ENCODE data around the gene NDUFV2.

NDUFV2 gene

DNA sequence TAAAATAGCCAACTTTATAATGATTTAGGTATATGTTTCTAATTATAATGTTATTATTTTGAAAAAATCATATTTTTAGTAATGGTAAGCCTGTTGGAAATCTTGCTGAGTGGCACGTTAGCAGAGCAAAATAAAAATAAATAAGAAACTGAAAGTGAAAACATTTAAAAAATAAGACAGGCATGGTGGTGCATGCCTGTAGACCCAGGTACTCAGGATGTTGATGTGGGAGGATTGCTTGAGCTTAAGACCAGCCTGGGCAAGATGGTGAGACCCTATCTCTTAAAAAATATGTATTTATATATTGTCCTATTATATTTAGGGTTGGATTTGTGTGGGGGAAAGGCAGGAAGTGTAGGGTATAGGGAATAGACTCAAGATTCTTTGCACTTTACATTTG is 18.3 kb downstream of the NDUFV2 start:
- DNase-seq, result no peak

DNA sequence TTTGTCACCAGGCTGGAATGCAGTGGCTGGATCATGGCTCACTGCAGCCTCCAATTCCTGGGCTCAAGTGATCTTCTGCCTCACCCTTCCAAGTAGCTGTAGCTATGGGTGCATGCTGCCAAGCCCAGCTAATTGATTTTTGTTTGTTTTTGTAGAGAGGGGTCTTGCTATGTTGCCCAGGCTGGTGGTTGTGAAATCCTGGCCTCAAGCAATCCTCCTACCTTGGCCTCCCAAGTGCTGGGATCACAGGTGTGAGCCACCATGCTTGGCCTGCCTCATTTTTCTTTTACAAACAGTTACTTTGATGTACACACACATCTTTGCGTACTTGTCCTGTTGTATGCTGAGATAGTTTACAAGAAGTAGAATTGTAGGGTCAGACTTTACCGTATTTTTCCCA is 21.0 kb downstream of the NDUFV2 start:
- DNase-seq, result no peak

DNA sequence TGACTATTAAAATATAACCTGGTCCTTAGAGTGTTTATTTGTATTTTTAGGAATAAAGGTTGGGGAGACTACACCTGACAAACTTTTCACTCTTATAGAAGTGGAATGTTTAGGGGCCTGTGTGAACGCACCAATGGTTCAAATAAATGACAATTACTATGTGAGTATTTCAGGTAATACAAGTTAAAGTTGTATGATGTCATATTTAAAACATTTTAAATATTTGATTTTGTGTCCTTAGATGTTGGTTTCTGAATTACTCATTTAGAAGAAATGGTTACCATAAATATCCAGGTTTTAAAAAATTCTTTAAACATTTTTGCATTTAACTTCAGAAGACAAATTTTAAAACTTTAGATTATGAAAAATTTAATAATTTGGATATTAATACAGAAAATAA is 22.3 kb downstream of the NDUFV2 start:
- no peak for DNase-seq

DNA sequence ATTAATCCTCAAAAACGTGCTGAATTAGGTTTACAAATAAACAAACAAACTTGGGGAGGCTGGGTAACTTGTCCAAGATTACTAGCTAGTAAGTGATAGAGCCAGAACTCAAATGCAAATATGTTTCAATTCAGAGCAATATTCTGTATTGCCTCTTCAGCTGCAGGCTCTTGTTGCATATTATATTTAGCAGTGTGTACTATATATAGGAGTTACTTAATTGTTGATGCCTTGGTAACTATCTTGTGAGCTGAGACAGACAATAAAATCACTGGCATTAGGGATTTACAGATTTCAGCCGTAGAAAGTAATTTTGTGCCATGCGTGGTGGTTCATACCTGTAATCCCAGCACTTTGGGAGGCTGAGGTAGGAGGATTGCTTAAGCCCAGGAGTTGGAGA is 23.8 kb downstream of the NDUFV2 start:
- DNase-seq, result no peak

DNA sequence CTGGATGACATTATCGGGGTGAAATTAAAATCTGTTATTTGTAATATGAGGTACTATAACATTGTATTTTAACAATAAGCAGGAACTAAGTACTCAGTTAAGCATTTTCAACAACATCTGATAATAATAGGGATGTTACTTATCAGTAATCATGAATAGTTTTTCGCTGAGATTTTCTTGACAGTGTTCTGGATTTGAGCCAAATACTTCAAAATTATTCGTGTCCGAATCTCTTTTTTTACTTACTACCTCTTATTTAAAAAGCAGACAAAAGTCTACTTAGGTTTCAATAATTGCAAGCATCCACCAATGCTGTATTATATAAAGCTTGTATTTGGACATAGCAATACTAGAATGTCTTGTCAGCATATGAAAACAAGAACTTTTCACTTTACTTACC is 27.7 kb downstream of the NDUFV2 start:
- DNase-seq, result no peak

DNA sequence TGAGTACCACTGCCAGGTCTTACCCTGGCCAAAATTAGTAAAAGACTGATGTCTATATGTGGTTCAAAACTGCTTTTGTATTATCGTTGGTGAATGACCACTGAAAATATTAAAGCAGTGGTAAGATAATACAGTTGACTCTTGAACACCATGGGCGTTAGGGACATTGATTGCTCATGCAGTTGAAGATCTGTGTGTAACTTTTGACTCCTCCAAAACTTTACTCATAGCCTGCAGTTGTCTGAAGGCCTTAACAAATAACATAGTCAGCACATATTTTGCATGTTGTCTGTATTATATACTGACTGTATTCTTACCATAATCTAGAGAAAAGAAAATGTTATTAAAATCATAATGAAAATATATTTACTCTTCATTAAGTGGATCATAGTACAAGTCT is 28.3 kb downstream of the NDUFV2 start:
- no peak for DNase-seq

DNA sequence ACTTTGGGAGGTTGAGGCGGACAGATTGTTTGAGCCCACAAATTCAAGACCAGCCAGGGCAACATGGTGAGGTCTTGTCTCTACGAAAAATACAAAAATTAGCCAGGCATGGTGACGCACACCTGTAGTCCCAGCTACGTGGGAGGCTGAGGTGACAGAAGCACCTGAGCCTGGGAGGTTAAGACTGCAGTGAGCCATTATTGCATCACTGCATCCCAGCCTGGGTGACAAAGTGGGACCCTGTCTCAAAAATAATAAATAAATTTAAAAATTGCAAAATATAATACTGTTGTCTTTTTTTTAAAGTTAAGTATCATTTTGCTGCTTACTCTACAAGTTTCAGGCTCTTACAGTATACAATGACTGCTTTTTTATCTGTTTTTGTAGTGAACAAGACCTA is 30.1 kb downstream of the NDUFV2 start:
- no peak for DNase-seq

DNA sequence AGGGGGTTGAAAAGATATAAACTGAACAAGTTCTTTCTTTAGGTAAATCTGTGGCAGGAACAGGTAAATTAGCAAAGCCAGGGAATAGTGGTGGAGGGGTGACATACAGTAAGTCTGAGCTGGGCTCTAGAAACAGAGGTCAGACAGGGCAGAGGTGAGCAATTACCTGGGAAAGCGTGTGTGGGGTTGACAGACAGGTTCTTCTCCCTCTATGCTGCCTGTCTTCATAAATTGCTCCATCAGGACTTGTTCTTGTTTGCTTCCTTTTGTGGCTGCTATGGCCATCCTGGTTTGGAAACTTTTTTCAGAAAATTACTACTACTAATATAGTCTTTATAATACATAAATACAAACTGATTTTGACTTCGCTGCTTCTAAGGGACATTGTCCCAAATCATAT is 30.7 kb downstream of the NDUFV2 start:
- DNase-seq, result no peak

DNA sequence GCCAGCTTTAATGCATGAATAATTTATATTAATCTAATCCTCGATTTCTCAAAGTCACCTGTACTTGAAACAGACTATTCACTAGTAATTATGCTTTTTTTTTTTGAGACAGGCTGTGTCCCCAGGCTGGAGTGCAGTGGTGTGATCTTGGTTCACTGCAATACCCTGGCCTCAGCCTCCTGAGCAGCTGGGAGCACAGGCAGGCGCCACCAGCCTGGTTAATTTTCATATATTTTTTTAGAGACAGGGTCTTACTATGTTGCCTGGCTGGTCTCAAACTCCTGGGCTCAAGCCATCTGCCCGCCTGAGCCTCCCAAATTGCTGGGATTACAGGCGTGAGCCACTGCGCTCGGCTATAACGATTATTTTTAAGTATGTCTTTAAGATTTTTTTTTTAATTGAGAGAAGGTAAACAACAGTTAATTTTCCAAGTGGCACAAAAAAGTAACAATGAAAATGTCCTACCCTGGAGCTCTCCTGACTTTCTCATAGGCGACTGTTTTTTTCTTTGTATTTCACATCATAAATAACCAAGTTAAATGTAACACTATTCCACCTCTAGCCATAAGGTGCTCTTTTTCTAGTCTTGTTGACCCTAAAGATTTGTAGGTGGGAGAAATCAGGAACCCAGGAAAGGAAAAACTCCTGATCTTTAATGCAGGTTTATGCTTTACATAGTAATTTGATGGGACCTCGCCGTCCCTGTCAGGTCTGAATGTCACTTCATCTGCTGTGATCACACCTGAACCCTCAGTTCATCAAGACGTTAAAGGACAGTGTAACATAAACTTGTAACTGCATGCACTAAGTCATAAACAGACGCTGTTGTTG is 32.8 kb downstream of the NDUFV2 start:
- DNase-seq, result no peak

DNA sequence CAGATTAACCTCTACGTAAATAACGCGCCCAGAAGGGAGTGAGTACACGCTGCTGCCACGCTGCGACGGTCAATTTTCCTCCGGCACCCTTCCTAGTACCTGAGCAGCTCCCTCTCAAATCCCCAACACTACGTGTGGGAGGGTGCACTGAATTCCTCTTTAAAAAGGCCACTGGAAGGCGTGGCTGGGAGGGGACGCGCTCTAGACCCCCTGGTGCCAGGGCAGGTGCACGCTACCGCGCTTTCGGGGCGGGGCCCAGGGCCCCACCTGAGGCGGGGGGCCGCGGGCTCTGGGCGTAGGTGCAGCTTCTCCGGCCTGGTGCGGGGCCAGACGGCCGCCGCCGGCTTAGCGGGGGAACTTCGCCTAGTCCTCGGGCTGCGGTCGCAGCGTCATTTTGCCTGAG is 33.4 kb downstream of the NDUFV2 start:
- peak; percentile 66 for DNase-seq

DNA sequence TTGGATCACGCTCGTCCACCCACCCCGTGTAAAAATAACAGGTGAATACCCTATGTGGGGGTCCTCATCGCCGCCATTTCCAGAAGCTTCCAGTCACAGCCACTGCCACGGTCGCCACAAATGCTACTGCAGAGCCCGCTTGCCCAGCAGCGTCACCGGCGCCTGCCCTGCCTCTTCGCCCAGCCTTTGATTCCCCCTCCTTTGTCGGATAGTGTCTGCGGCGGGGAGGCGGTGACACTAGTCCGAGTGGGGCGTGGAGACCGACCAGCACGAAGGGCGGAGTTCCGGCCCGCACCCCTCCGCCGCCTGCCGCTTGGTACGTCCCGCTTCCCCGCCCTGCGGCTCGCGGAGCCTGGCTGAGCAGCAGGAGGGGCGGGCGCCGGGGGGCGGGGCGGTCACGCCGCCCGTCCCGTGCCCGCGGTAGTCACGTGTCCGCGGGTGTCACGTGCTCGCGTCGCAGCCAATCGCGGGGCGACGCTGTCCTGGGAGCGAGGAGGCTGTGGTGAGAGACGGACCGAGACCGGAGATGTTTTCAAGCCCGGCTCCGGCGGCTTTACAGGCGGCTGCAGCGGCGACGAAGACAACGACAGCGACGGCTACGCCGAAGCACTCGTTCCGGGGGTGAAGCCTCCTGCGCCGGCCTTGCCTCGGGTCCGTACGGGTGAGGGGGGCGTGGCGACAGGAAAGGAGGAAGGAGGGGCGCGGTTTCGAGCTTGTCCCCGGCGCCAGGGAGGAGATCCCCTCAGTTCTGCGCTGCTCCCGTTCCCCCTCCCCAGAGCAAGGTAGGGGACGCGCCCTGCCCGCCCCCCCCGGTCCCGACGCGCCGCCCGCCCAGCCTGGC is 34.0 kb downstream of the NDUFV2 start, which contains the start of gene ANKRD12:
ANKRD12 (plus strand) TSS at position 467 of the 841 bp plus-strand sequence. CDS start 45,652 bp downstream, outside the sequence.
- peak; percentile 97 for DNase-seq

DNA sequence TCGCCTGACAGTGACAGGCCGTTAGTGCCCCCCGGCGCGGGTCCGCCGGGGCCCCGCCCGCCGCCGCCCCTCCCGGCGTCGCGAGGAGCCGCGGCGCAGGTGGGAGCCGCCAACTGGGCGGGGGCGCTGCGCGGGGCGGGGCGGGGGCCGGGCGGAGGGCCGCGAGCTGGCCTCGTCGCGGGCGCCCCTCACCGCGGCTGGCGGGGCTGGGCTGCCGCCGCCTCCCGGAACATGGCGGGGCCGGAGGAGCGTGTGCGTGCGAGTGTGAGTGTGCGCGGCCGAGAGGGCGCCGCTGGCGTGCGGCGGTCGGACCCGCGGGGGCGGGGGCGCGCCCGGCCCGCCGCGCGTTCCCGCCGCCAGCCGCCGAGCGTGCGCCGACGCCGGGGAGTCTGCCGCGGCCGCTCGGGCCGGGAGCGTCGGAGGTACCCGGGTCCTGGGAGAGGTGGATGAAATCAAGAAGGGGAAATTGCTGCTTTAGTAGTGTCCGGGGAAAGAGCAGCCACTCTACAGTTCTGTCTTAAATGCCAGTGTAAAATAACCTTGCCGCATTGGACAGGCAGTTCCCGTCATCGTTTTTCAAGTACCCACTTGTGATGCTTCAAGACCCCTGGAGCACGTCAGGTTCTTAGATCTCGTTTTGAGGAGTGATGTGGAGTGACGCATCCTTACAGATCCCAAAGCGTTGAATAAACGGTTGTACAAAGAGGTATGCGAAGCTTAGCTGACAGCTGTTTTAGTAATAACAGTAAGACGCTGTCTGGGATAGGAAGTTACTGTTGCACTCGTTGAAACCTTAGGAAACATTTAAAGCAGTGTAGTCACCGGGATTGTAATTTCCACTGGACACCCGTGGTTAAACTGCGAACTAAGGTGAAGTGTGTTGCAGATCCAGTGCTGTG is 34.9 kb downstream of the NDUFV2 start:
- DNase-seq, result peak; percentile 79

DNA sequence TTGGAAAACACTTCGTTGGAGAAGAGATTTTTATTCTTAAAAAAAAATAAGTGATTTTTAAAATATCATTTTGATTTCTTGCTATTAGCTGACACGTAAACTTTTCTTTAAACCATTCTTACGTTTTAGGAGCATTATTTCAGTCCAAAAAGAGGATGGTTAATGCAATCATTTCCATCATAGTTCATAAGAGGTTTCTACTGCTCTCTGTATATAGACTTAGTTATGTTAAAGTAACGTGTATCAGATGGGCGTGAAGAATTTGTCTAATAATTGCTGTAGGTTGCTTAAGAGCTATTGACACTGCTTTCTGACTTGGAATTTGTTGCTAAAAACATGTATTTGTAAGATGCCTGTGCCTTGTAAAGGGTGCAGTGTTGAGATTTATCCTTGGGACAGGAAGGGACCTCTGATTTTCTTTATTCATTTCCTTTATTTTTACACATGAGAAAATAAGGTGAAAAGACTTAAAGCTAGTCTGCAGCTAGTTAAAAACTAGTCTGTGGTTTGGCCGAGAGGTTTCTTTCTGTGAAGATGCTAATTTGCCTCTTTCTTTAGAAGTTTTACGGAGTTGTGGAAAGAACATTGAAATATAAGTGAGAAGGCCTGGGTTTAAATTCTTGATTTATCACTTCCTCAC is 37.0 kb downstream of the NDUFV2 start:
- no peak for DNase-seq

DNA sequence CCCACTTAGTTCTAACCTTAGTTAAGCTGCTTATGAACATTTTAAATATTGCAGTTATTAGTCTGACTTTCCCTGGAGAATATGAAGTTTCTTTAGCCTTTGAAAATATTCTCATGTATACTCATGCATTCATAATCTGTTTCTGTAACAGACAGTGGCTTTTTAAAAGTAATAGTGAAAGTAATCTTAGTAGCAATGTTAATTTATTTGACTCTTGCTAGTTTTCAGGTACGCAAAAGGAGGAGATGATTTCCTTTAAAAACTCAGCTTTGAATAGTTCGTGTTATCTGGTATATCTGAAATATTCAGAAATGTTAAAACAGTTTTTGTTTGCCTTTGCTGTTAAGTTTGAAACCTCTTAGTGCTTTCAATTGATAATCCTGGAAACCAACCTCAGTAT is 37.9 kb downstream of the NDUFV2 start:
- no peak for DNase-seq

DNA sequence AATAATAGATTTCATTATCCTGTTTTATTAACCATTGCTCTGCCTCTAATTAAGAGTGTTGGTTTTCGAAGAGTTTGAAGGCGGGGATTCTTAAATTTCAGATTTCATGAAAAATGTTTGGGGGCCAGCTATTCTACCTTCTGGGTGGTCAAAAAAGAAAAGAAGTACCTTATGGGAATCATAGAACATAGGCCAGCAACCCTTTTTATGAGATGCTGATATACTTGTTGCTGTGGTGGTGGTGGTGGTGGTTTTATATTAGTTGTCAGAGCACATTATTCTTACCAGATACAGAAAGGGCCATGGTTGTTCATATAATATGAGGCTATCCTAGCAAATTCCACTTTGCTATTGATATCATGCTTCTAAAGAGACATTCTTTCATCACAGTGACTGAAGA is 38.5 kb downstream of the NDUFV2 start:
- DNase-seq, result no peak

DNA sequence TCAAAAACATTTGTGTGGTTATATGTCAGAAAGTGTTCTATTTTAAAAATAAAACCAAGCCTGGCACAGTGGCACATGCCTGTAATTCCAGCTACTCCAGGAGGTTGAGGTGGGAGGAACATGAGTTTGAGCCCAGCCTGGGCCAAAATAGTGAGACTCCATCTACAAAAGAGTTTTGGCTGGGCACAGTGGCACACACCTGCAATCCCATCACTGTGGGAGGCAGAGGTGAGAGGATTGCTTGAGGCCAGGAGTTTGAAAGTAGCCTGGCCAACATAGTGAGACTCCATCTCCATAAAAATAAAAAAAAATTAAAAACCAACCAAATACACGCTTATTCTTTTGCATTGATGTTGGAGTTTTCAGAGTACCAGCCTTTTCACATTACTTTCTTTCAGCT is 43.7 kb downstream of the NDUFV2 start:
- no peak for DNase-seq

DNA sequence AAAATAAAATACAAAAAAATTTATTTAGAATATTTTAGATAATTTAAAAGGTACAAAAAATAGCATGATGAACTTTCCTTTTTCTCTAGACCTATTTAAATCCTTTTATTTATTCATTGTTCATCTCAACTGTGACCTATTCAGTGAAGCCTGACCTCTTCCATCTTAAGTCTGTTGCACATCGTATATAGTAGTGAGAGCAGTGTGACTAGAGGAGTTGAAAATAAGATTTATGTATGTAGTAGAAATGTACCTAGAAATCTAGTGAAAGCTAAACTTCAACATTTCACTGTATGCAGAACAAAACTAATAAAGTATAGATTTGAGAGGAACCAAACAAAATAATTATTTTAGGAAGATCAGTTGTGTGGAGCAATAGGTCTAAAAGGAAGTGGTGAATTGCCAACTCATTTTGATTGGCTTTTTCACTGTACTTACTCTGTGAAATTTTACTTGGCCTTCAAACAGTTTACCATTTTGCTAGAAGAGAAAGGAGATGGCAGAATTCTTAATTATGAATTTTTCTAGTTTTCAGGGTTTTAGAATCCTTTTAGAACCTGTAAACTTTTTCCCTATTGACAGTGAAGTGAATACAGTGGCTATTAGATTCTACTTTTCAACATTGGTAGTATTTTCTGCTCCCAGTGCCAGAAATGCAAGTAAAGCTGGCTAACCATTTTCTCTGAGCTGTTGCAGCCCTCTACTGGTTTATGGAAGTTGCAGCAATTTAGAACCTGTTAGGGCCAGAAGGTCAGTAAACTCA is 45.1 kb downstream of the NDUFV2 start:
- peak; percentile 87 for DNase-seq

DNA sequence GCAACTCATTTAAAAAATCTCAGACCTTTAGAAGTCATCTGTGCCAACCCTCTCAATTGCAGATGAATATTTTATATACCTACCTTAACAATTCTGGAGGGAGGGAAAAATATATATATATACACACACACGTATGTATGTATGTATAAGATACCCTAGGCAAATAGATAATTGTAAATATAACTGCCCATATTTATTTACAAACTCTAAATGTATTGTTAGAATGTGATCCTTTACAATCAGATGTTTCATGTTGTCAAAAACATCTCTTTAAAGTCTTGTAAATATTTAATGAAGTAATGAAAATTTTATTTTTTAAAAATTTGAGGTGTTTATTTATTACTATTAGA is 45.7 kb downstream of the NDUFV2 start:
- DNase-seq, result no peak

DNA sequence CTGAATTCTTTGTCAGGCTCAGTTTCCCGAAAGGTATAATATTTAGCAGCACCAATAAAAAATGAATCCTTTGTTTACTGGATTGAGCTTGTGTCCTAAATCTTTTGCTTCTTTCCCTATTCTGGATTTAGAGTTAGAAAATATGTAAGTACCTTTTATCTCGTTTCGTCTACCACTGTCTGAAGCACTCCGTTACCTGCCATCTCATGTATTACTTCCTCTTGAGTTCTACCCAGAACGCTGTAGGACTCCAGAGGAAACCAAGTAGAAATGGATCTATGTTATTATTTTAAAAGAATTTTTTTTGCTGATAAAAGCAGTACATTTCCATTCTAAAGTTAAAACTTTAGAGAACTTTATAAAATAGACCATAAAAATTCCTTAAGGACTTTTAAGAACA is 47.6 kb downstream of the NDUFV2 start:
- DNase-seq, result peak; percentile 43

DNA sequence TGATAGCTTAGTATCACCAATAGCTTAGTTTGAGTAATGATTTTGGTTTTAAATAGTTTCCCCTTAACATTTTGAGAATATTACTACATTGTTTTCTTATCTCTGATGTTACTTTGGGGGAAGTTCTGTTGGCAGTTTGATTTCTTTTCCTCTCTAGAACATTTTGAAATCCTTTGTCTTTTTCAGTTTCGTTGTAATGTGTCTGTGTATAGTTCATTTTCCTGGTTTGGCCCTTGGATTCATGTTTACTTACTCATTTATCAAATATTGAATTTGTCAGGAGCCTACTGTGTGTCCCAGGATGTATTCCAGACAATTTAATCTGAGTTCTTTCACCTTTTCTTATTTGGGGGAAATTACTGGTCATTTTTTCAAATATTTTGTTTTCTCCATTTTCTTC is 50.8 kb downstream of the NDUFV2 start:
- DNase-seq, result peak; percentile 39

DNA sequence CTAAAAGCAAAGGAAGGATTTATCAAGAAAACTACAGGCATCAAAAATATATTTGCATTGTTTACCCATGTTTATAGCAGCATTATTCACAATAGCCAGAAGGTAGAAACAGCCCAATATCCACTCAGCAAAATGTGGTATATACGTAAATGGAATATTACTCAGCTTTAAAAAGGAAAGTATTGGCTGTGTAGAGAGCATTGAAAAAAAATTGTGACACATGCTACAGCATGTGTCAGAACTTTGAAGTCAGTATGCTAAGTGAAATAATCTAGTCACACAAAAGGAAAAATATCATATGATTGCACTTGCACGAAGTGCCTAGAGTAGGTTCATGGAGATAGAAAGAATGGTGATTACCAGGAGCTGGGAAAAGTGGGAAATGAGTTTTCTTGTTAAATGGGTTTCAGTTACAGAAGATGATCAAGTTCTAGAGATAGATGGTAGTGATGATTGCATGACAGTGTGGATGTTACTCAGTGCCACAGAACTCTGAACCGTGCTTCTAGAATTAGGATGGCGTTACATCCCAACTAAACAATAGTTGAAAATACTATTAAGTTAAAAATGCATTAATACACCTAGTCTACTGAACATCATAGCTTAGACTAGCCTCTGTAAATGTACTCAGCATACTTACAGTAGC is 54.2 kb downstream of the NDUFV2 start:
- no peak for DNase-seq

Data from hematopoietic multipotent progenitor cell treated with erythropoietin and hydrocortisone succinate and interleukin-3 and kit ligand, for 6 days (in vitro differentiated cells).